ENCODE measurements around the gene HS6ST2. TPM values are rescaled to one million over a fixed set of nuclear protein-coding genes. Genes with fewer than 3 reads are reported as not detected.

Gene HS6ST2
- total RNA-seq, 1 experiment from 2014 or later: 24.6 TPM

GRCh38 chrX:132615391-132616131 lies 342.9 kb downstream of the HS6ST2 start:
- Histone ChIP-seq H3K27me3 (ENCODE audit: insufficient read depth, low read length) (no peaks in the 10 kb centered on the region), H3K9me2 (ENCODE audit: insufficient read depth) (no peaks in the 10 kb centered on the region), H3K27ac (ENCODE audit: low read depth, low read length) (no peak overlapping the region), H3K4me1 (ENCODE audit: control insufficient read depth in 1 of 2, insufficient read depth in 2 of 2, low read length in 2 of 2) (no peaks in the 10 kb centered on the region), H3K9ac (ENCODE audit: low read length) (no peak overlapping the region), H3K4me3 (replicated peaks in 1 of 2; ENCODE audit: low read depth in 1 of 2, low read length in 2 of 2) (no peak overlapping the region), H3K79me2 (ENCODE audit: insufficient read depth, low read length) (no peaks in the 10 kb centered on the region), H3K4me2 (ENCODE audit: low read length) (no peak overlapping the region), H3K9me3 (ENCODE audit: control insufficient read depth in 1 of 2, insufficient read depth in 1 of 2, low read depth in 1 of 2, low read length in 2 of 2) (no peaks in the 10 kb centered on the region), H3K36me3 (ENCODE audit: control insufficient read depth in 1 of 2, insufficient read depth in 2 of 2, low read length in 2 of 2) (no peaks in the 10 kb centered on the region), H2AFZ (ENCODE audit: low read depth, low read length, poor library complexity, severe bottlenecking) (no peak overlapping the region), H4K20me1 (ENCODE audit: insufficient read depth) (no peaks in the 10 kb centered on the region)
- peak; percentile 29 for DNase-seq (ENCODE audit: low read depth, low spot score)
- TF ChIP-seq FOSL1 (IDR thresholded peaks at IDR 0.05; ENCODE audit: low read depth) (no peak), RAD21 (IDR thresholded peaks at IDR 0.05; ENCODE audit: low read depth) (peak; percentile 43), SIN3A (IDR thresholded peaks at IDR 0.05; ENCODE audit: low read depth) (no peak), MAX (IDR thresholded peaks at IDR 0.05) (no peak), YY1 (IDR thresholded peaks at IDR 0.05; ENCODE audit: extremely low read depth, insufficient replicate concordance, low read depth, low read length) (no peak), JUND (IDR thresholded peaks at IDR 0.05) (no peak), SP1 (IDR thresholded peaks at IDR 0.05; ENCODE audit: low read depth) (no peak), CTCF (IDR thresholded peaks at IDR 0.05 in 2 of 3, conservative IDR thresholded peaks at IDR 0.05 in 1 of 3; ENCODE audit: borderline replicate concordance in 1 of 3, insufficient read depth in 1 of 3, low read depth in 2 of 3, low read length in 2 of 3) (peak; percentile 43 to 54 (median 48); a peak in 5 of 6 replicates)
- TF ChIP-seq, protein P1, sequence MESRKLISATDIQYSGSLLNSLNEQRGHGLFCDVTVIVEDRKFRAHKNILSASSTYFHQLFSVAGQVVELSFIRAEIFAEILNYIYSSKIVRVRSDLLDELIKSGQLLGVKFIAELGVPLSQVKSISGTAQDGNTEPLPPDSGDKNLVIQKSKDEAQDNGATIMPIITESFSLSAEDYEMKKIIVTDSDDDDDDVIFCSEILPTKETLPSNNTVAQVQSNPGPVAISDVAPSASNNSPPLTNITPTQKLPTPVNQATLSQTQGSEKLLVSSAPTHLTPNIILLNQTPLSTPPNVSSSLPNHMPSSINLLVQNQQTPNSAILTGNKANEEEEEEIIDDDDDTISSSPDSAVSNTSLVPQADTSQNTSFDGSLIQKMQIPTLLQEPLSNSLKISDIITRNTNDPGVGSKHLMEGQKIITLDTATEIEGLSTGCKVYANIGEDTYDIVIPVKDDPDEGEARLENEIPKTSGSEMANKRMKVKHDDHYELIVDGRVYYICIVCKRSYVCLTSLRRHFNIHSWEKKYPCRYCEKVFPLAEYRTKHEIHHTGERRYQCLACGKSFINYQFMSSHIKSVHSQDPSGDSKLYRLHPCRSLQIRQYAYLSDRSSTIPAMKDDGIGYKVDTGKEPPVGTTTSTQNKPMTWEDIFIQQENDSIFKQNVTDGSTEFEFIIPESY (IDR thresholded peaks at IDR 0.05; ENCODE audit: extremely low read depth, insufficient replicate concordance, low read length): no peak
- TF ChIP-seq, protein P2, sequence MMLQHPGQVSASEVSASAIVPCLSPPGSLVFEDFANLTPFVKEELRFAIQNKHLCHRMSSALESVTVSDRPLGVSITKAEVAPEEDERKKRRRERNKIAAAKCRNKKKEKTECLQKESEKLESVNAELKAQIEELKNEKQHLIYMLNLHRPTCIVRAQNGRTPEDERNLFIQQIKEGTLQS (IDR thresholded peaks at IDR 0.05): no peak
- ChIA-PET POLR2A (no interaction called here), RAD21 (ENCODE audit: low non-redundant PET in 1 of 2, low total read pairs in 2 of 2, uncharacterized antibody in 2 of 2, unreplicated experiment in 2 of 2) (interaction anchor here (0.6 to 1.2 kb wide), 3 partner anchors 523 to 826 kb away, joined by 3 to 4 read pairs (median 3); no protein-coding TSS in a partner anchor), CTCF (interaction anchor here (0.6 to 3.6 kb wide), 8 partner anchors 16 to 788 kb away, joined by 3 to 20 read pairs (median 4); partner anchors contain the start of gene RAP2C)
- no TSS peak for BruUV-seq (replicated peaks)
- intact Hi-C loops (cut with micrococcal nuclease): loop anchor here (1.0 kb wide), 1 partner anchor 761 kb away; no protein-coding TSS in a partner anchor
- ATAC-seq: peak; percentile 91

Measured in HCT116 (cell line).